ENCODE measurements around the gene NOTCH4. TPM values are rescaled to one million over a fixed set of nuclear protein-coding genes. Genes with fewer than 3 reads are reported as not detected.

The NOTCH4 gene
- total and polyA plus RNA-seq, 2 experiments from 2014 or later, result 0.65 to 1.2 TPM

- peaks cover 20% of the 10 kb centered on the region; the same call in 1 of the 2 replicates for H3F3A ChIP-seq (ENCODE audit: insufficient read depth)
- H3K27me3 ChIP-seq (replicated peaks; ENCODE audit: insufficient read depth), result no peaks in the 10 kb centered on the region
- no peak for TF ChIP-seq EZH2 (IDR thresholded peaks at IDR 0.05; ENCODE audit: insufficient read depth, poor library complexity, severe bottlenecking)
- TF ChIP-seq EZH2phosphoT487 (IDR thresholded peaks at IDR 0.05; ENCODE audit: insufficient read depth, low read depth), result no peak
- no peak overlapping the region for H3K9ac ChIP-seq
- H3K27ac ChIP-seq, result no peak overlapping the region
- H3K4me2 ChIP-seq (ENCODE audit: unreplicated experiment), result no peak overlapping the region
- 81 to 83% methylated on average over 15 of the region's 15 CpGs for WGBS, 2 experiments (ENCODE audit: low coverage in 1 of 2, low lambda C conversion rate in 2 of 2, missing lambda C conversion rate in 2 of 2)
- H4K20me1 ChIP-seq (ENCODE audit: insufficient read depth), result no peaks in the 10 kb centered on the region
- peaks cover 42% of the 10 kb centered on the region for H3K79me2 ChIP-seq (ENCODE audit: insufficient read depth)
- DNase-seq, result no peak
- H2AFZ ChIP-seq, result no peak overlapping the region
- H3K4me3 ChIP-seq, result no peak overlapping the region
- in situ Hi-C loops (cut with MboI), result no loop called here
- H3K36me3 ChIP-seq (ENCODE audit: low read depth), result peaks cover 5% of the 10 kb centered on the region; the same call in 1 of the 2 replicates
- H3K4me1 ChIP-seq (ENCODE audit: insufficient read depth), result peaks cover 6% of the 10 kb centered on the region; the same call in 1 of the 2 replicates
- no peaks in the 10 kb centered on the region for H3K9me3 ChIP-seq (ENCODE audit: low read depth)
- no peaks in the 10 kb centered on the region for H3K9me2 ChIP-seq (ENCODE audit: insufficient read depth)
Observed at GRCh38 chr6:32183483-32184083, 40.3 kb downstream of the NOTCH4 start.

GRCh38 chr6:32183030-32183429, 40.8 kb downstream of the NOTCH4 start:
- Histone ChIP-seq H3K9me3 (ENCODE audit: low read depth) (no peaks in the 10 kb centered on the region), H3K79me2 (ENCODE audit: insufficient read depth) (peaks cover 37% of the 10 kb centered on the region)

GRCh38 chr6:32182555-32182981, 41.3 kb downstream of the NOTCH4 start:
- DNase-seq, result no peak
- Histone ChIP-seq H4K20me1 (ENCODE audit: insufficient read depth) (no peaks in the 10 kb centered on the region), H3K9me3 (ENCODE audit: low read depth) (no peaks in the 10 kb centered on the region), H2AFZ (no peak overlapping the region), H3K4me3 (no peak overlapping the region), H3F3A (ENCODE audit: insufficient read depth) (peaks cover 16% of the 10 kb centered on the region; the same call in 1 of the 2 replicates), H3K27me3 (replicated peaks; ENCODE audit: insufficient read depth) (no peaks in the 10 kb centered on the region), H3K9ac (no peak overlapping the region), H3K36me3 (ENCODE audit: low read depth) (peaks cover 5% of the 10 kb centered on the region; the same call in 1 of the 2 replicates), H3K4me2 (ENCODE audit: unreplicated experiment) (no peak overlapping the region), H3K9me2 (ENCODE audit: insufficient read depth) (no peaks in the 10 kb centered on the region), H3K4me1 (ENCODE audit: insufficient read depth) (peaks cover 6% of the 10 kb centered on the region; the same call in 1 of the 2 replicates), H3K27ac (no peak overlapping the region), H3K79me2 (ENCODE audit: insufficient read depth) (peaks cover 33% of the 10 kb centered on the region)
- in situ Hi-C loops (cut with MboI), result no loop called here
- TF ChIP-seq EZH2phosphoT487 (IDR thresholded peaks at IDR 0.05; ENCODE audit: insufficient read depth, low read depth) (no peak), EZH2 (IDR thresholded peaks at IDR 0.05; ENCODE audit: insufficient read depth, poor library complexity, severe bottlenecking) (no peak)
- 87 to 91% methylated on average over 9 to 10 of the region's 10 CpGs for WGBS, 2 experiments (ENCODE audit: low coverage in 1 of 2, low lambda C conversion rate in 2 of 2, missing lambda C conversion rate in 2 of 2)

More at GRCh38 chr6:32183030-32183429, 40.8 kb downstream of the NOTCH4 start:
- Histone ChIP-seq H3F3A (ENCODE audit: insufficient read depth) (peaks cover 20% of the 10 kb centered on the region; the same call in 1 of the 2 replicates), H3K4me3 (no peak overlapping the region), H3K9ac (no peak overlapping the region), H4K20me1 (ENCODE audit: insufficient read depth) (no peaks in the 10 kb centered on the region), H3K9me2 (ENCODE audit: insufficient read depth) (no peaks in the 10 kb centered on the region), H3K27ac (no peak overlapping the region), H3K27me3 (replicated peaks; ENCODE audit: insufficient read depth) (no peaks in the 10 kb centered on the region), H3K4me2 (ENCODE audit: unreplicated experiment) (no peak overlapping the region), H3K36me3 (ENCODE audit: low read depth) (peaks cover 5% of the 10 kb centered on the region; the same call in 1 of the 2 replicates), H3K4me1 (ENCODE audit: insufficient read depth) (peaks cover 6% of the 10 kb centered on the region; the same call in 1 of the 2 replicates), H2AFZ (no peak overlapping the region)
- no peak for DNase-seq
- in situ Hi-C loops (cut with MboI), result no loop called here
- TF ChIP-seq EZH2phosphoT487 (IDR thresholded peaks at IDR 0.05; ENCODE audit: insufficient read depth, low read depth), result no peak
- no peak for TF ChIP-seq EZH2 (IDR thresholded peaks at IDR 0.05; ENCODE audit: insufficient read depth, poor library complexity, severe bottlenecking)
- 88 to 91% methylated on average over 3 of the region's 3 CpGs for WGBS, 2 experiments (ENCODE audit: low coverage in 1 of 2, low lambda C conversion rate in 2 of 2, missing lambda C conversion rate in 2 of 2)

DNA sequence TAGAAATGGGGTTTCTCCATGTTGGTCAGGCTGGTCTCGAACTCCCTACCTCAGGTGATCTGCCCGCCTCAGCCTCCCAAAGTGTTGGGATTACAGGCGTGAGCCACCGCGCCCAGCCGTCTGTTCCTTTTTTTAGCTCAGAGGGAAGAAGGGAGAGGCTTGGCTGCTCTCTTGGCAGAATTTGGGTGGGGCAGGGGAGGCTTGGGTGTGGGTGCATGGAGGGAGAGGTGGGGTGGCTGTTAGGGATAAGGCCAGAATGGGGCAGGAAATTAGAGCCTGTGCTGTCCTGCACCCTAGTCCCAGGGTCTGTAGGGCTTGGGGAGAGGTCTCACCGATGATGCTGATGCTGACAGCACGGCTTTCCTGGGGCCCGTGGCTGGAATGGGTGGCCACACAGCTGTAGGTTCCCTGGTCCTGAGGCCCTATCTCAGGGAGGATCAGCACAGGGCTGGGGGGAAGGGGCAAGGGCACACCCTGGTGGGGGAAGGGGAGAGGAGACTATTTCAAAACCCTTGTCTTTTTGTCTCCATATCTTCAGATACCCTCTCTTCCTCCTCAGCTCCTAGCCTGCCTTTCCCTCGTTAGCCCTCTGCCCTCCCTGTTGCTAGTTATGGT, 41.8 kb downstream of the NOTCH4 start:
- no peaks in the 10 kb centered on the region for H3K9me3 ChIP-seq (ENCODE audit: low read depth)
- H3K4me2 ChIP-seq (ENCODE audit: unreplicated experiment), result no peak overlapping the region
- no peak for DNase-seq
- 59 to 64% methylated on average over 10 of the region's 10 CpGs for WGBS, 2 experiments (ENCODE audit: low coverage in 1 of 2, low lambda C conversion rate in 2 of 2, missing lambda C conversion rate in 2 of 2)
- in situ Hi-C loops (cut with MboI), result no loop called here
- H3K27ac ChIP-seq, result no peak overlapping the region
- no peak for TF ChIP-seq EZH2 (IDR thresholded peaks at IDR 0.05; ENCODE audit: insufficient read depth, poor library complexity, severe bottlenecking)
- no peak for TF ChIP-seq EZH2phosphoT487 (IDR thresholded peaks at IDR 0.05; ENCODE audit: insufficient read depth, low read depth)
- H3K9ac ChIP-seq, result no peak overlapping the region
- no peaks in the 10 kb centered on the region for H4K20me1 ChIP-seq (ENCODE audit: insufficient read depth)
- H3K27me3 ChIP-seq (replicated peaks; ENCODE audit: insufficient read depth), result no peaks in the 10 kb centered on the region
- peaks cover 14% of the 10 kb centered on the region for H3F3A ChIP-seq (ENCODE audit: insufficient read depth)
- H3K36me3 ChIP-seq (ENCODE audit: low read depth), result peaks cover 2% of the 10 kb centered on the region; the same call in 1 of the 2 replicates
- H3K4me3 ChIP-seq, result no peak overlapping the region
- peaks cover 27% of the 10 kb centered on the region for H3K79me2 ChIP-seq (ENCODE audit: insufficient read depth)
- H2AFZ ChIP-seq, result no peak overlapping the region
- no peaks in the 10 kb centered on the region for H3K9me2 ChIP-seq (ENCODE audit: insufficient read depth)
- peaks cover 6% of the 10 kb centered on the region; the same call in 1 of the 2 replicates for H3K4me1 ChIP-seq (ENCODE audit: insufficient read depth)
